HG03354 (cell line): ENCODE measurements around the gene OLAH.
"Not testable (repeated sequence)": the region's sequence is repeated elsewhere in the genome, so short reads cannot be mapped to it uniquely, and the experiment has no call there.

Experiments used
- ATAC-seq: cut with Tn5 transposase; IDR thresholded peaks from one replicate; pipeline ENCODE4 v1.9.1; 2021; ENCODE audit warnings: mild to moderate bottlenecking; ENCODE audit not compliant: unreplicated experiment, poor library complexity, severe bottlenecking

Gene OLAH

DNA sequence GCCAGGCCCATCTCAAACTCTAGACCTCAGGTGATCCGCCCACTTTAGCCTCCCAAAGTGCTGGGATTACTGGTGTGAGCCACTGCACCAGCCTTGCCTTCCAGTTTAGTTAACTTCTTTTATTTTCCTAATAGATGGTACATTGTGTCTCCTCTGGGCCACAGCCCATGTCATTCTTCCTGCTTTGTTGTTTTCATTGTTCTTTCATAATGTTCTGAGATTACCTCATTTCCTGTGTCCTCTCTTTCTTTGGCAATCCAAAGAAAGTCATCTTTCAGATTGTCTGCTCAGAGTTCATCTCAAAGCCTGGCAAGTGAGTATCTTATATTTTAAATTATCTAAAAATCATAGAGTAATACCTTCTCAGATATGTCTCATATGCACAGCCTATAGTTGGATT, at the start of gene OLAH:
OLAH (plus strand) TSS at position 270 of the 400 bp plus-strand sequence. CDS start 3,346 bp downstream, outside the sequence.
- no peak for ATAC-seq

DNA sequence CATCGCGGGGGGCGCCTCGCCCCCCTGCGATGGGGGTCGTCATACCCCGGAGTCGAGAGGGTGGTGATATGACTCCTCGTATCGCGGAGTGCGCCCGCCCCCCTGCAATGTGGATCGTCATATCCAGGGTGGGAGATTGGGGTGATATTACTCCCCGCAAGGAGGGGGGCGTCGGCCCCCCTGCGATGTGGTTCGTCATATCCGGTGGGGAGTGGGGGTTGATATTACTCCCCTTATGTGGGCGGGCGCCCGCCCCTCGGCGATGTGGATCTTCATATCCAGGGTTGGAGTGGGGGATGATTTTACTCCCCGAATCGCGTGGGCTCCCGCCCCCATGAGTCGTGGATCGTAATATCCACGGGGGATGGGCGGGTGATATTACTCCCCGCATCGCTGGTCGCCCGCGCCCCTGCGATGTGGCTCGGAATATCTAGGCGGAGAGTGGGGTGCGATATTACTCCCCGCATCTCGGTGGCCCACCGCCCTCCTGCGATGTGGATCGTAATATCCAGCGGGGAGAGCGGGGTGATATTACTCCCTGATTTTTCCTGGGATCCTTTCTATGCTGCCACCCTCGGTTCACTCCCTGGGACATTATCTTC, 47.7 kb upstream of the OLAH start:
- no peak for ATAC-seq

- not testable (repeated sequence) for ATAC-seq
Observed at GRCh38 chr10:15013530-15013929, 30.2 kb upstream of the OLAH start.

DNA sequence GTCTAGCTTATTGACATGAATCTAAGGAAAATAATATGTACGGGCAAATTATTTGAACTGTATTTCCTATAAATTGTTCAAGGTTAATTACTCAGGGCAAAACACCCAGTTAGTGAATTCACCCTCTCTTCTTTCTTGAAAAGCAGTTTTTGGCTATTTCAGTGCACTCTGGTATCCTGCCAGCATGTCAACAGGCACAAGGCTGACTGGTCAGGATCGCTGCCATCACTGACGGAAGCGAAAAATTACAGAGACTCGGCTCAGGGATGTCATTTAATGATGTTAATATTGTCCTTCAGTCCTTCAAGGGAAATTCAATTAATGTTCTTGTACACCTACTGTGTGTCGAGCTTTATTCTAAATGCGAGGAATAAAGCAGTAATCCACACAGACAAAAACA, 28.3 kb upstream of the OLAH start:
- no peak for ATAC-seq

DNA sequence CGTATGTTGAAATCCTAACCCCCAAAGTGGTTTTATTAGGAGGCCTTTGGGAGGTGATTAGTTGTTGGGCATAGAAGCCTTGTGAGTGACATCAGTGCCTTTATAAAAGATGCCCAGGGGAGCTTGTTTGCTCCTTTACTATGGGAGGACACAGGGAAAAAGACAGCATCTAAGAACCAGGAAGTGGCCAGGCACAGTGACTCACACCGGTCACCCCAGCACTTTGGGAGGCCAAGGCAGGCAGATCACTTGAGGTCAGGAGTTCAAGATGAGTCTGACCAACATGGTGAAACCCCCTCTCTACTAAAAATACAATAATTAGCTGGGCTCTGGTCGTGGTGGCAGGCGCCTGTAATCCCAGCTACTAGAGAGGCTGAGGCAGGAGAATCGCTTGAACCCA, 22.8 kb upstream of the OLAH start:
- ATAC-seq: not testable (repeated sequence)

GRCh38 chr10:15023079-15023478, 20.7 kb upstream of the OLAH start:
- not testable (repeated sequence) for ATAC-seq

DNA sequence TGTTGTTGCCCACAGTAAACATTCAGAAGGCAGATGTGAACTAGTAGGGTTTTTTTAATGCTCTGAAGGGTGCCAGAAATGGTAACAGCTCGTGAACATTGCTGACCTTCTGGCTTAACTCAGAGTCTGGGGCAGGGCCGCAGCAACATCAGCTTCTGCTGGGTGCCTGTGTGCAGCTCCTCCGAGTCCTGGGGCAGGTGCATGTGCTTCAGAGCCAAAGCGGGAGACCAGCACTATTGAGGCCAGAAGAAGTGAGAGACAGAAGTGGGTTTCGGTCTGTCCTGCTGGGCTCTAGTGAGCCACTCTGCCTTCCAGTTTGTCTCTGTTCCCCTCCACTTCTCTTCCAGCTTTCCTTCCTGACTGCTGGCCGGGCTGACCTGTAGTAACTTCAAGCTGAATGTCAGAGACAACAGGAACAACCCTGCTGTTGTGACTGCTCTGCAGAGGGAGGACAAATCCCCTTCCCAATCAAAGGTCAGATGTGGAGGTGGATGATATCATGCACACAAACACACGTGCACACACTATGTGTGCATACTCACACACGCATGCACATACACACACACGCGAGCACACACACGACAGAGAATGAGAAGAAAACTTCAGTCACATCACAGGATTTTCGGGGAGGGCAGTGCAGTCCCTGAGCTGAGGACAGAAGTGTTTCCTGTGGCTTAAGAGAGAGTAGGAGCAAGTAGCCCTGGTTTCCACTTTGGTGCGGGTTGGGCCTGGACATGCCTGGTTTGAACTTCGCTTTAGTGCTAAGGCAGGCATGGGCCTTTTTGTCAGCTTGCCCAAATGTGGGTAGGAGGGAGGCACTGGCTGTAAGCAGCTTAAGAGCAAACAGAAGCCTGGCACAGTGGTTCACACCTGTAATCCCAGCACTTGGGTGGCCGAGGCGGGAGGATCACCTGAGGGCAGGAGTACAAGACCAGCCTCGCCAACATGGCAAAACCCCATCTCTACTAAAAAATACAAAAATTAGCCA, 19.4 kb upstream of the OLAH start:
- ATAC-seq: peak; percentile 70

DNA sequence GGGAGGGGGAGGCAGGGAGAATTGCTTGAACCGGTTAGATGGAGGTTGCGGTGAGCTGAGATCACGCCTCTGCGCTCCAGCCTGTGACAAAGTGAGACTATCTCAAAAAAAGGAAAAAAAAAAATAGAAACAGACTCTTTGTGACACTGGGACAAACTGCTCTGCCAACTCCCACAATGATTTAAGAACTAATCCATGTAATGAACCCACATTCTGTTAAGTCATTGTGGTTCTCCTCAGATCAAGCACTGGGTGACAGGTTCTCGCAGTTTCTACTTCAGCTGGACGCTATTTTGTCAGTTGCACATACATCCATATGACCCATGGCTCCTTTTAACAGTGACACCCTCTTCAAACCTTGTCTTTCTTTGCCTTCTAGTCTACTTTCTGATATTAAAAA, 18.7 kb upstream of the OLAH start:
- ATAC-seq: not testable (repeated sequence)

GRCh38 chr10:15027741-15028140, 16.0 kb upstream of the OLAH start:
- no peak for ATAC-seq

GRCh38 chr10:15035385-15036301, 8.1 kb upstream of the OLAH start:
- no peak for ATAC-seq

- ATAC-seq: no peak
Observed at GRCh38 chr10:15037691-15038090, 6.1 kb upstream of the OLAH start.

DNA sequence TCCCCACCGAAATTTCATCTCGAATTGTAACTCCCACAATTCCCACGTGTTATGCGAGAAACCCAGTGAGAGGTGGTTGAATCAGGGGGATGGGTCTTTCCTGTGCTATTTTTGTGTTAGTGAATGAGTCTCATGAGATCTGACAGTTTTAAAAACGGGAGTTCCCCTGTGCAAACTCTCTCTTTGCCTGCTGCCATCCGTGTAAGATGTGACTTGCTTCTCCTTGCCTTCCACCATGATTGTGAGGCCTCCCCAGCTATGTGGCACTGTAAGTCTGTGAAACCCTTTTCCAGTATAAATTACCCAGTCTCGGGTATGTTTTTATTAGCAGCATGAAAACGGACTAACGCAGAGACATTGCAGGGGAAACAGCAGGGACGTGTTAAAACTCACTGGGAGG, 5.3 kb upstream of the OLAH start:
- no peak for ATAC-seq

DNA sequence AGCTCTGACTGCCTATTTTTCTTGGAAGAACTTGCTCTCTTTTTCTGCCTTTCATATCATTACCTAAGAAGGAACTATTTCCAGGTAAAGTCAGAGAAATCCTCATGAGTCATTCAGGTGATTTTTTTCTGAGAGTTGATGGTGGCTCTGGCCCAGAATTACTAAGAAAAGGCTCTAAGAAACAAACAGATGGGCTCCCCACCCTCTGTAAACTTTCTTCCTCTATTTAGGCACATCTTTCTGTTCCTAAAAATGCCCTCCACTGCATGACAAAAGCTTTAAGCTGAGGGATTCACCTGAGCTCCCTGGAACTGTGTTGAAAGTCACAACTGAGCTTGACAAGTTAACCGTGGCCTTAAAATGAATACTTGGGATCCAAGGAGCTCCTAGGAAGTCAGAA, 1.6 kb downstream of the OLAH start:
- ATAC-seq: no peak

DNA sequence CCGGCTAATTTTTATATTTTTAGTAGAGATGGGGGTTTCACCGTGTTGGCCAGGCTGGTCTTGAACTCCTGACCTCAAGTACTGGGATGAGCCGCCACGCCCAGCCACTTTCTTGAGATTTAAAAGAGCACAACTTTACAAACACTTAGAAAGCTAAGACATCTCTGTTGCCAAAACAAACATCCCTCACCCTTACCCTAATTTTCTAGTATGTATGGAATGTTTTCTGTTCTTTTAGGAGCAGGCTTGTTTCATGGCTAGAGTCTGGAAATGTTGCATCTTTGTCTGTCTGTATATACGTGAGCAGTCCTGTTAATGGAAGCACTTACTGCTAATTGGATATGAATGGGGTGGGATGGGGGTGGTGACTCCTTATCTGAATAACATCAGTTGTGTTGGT, 2.9 kb downstream of the OLAH start:
- no peak for ATAC-seq

GRCh38 chr10:15049533-15049932, 5.8 kb downstream of the OLAH start:
- no peak for ATAC-seq

DNA sequence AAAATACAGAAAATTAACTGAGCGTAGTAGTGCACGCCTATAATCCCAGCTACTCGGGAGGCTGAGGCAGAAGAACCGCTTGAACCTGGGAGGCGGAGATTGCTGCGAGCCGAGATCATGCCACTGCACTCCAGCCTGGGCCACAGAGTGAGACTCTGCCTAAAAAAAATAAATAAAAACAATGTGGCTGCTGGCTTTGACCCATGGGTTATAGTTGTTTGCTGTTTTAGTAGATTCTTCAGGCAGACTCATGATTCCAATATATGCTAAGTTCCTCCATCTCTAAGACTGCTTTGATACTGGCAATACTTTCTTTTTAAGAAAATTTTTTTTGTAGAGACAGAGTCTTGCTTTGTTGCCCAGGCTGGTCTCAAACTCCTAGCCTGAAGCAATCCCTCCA, 8.4 kb downstream of the OLAH start:
- no peak for ATAC-seq

DNA sequence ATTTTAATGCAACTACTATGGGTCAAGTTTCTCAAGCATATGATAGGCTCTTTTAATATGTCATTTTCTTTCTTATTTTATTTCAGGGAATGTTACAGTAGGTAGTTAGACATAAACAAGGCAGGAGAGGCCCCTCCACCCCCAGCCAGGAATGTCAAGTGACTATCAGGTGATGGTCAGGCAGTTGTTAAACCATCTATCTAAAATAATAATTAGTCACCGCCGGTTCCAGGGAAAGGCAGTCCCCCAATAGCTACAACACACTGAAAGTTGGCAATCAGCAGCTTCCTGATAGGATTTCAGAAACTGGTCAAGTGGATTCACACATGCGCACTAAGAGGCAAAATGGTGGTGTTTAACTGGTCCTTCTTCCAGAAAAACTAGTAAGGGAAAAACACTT, 9.3 kb downstream of the OLAH start:
- no peak for ATAC-seq

GRCh38 chr10:15058689-15059088, 14.9 kb downstream of the OLAH start:
- no peak for ATAC-seq

DNA sequence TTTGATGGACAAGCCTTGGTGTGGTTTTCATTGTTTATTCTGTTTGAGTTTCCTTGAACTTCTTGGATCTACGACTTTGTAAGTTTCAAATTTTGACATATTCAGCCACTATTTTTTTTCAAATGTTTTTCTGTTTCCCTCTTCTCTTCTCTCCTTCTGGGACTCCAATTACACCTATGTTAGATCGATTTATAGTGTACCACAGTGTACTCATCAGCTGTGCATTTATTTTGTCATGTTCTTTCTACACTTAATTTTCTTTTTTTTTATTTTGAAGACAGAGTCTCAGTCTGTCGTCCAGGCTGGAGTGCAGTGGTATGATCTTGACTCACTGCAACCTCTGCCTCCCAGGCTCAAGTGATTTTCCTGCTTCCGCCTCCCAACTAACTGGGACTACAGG, 16.2 kb downstream of the OLAH start:
- ATAC-seq: no peak

GRCh38 chr10:15060638-15061037, 16.9 kb downstream of the OLAH start:
- no peak for ATAC-seq
